Measurements from ENCODE around the gene CTAGE6. TPM values are rescaled to one million over a fixed set of nuclear protein-coding genes. Genes with fewer than 3 reads are reported as not detected.
"Not testable (repeated sequence)": the region's sequence is repeated elsewhere in the genome, so short reads cannot be mapped to it uniquely, and the experiment has no call there.

CTAGE6 gene
- total RNA-seq, 1 experiment from 2014 or later = not detected

- DNase-seq (ENCODE audit: low spot score) = not testable (repeated sequence)
These were observed 41.8 kb downstream of the CTAGE6 start for GRCh38 chr7:143715543-143716193.

- not testable (repeated sequence) for DNase-seq (ENCODE audit: low spot score)
These were observed 42.7 kb downstream of the CTAGE6 start for GRCh38 chr7:143714581-143715454.

DNA sequence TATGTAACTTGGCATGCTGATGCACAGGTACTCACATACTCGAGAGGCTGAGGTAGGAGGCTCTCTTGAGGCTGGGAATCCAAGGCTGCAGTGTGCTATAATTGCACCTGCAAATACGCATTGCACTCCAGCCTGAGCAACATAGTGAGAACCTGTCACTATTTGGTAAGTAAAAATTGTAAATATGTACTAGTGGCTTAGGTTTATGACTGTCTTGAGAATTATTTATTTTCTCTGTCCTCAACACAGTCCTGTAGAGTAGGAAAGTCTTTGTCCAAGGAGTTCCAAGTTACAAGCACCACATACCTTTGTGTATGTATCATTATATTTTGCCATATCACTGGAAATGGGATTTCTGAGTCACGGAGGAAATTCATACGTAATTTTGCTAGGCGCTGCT, 45.1 kb downstream of the CTAGE6 start:
- DNase-seq (ENCODE audit: low spot score) = not testable (repeated sequence)

DNA sequence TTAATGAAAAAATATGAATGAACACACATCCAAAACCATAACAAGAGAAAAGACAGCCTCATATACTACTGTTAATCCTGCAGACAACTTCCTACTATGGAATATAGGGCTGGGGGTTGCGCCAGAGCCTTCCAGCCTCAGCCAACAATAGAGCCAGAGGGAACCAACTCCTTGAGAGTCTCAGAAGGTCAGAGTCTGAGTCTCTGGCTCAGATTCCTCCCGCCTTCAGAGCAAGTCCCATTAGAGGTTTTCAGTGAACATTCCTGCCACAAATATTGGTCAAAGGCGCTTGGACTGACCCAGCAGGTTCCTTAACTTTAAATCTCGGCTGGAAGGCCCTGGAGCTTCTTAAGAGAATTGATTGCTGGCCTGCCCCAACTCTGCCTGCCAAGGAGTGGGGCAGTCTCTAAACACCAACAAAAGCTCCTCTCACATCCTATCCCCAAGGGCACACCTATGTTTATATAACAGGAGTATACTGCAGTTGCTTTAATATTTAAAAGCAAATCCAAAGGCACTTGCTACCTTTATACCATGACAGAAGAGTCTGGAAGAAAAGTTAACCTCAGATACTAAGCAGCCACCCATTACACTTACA, 45.7 kb downstream of the CTAGE6 start:
- DNase-seq (ENCODE audit: low spot score) = not testable (repeated sequence)

GRCh38 chr7:143709895-143710294, 47.6 kb downstream of the CTAGE6 start:
- DNase-seq (ENCODE audit: low spot score) = not testable (repeated sequence)

Other genes with a start within 250 kb of the CTAGE6 start
- not detected in 2 replicates for gene CTAGE15, start 185.9 kb downstream of the CTAGE6 start, total RNA-seq (2014; rRNA removed; shearing (Covaris generic))
- gene TCAF2, start 136.7 kb downstream of the CTAGE6 start, total RNA-seq (2014; rRNA removed; shearing (Covaris generic)) = 1.9 and 2.7 TPM in 2 replicates
- 37.6 and 58.3 TPM in 2 replicates for gene TCAF1, start 144.5 kb upstream of the CTAGE6 start, total RNA-seq (2014; rRNA removed; shearing (Covaris generic))
- gene OR2F2, start 177.5 kb upstream of the CTAGE6 start, total RNA-seq (2014; rRNA removed; shearing (Covaris generic)) = not detected in 2 replicates
- gene OR2F1, start 197.1 kb upstream of the CTAGE6 start, total RNA-seq (2014; rRNA removed; shearing (Covaris generic)) = not detected in 2 replicates
- not detected in 2 replicates for gene OR6B1, start 242.6 kb upstream of the CTAGE6 start, total RNA-seq (2014; rRNA removed; shearing (Covaris generic))